IMR-90 (cell line): Measurements from ENCODE around the gene TADA2A.

Source experiments
- CEBPB ChIP-seq: IDR thresholded peaks from 2 replicates; pipeline ENCODE4 v1.6.1; 2012; ENCODE audit warnings: low read depth, low read length, improper control_type of control experiment
- CHD1 ChIP-seq: IDR thresholded peaks from 2 replicates; pipeline ENCODE4 v1.6.1; 2012; ENCODE audit warnings: low read depth, low read length, improper control_type of control experiment
- CTCF ChIP-seq: conservative IDR thresholded peaks from 2 replicates; pipeline ENCODE4 v1.5.1; 2012; ENCODE audit warnings: mild to moderate bottlenecking, low read depth, low read length, improper control_type of control experiment
- ELK1 ChIP-seq: fragments of 150-350 bp; IDR thresholded peaks from 2 replicates; pipeline ENCODE4 v1.6.1; 2016; ENCODE audit warnings: low read depth, mild to moderate bottlenecking, low read length, moderate library complexity, borderline replicate concordance
- FOS ChIP-seq: fragments of 150-350 bp; IDR thresholded peaks from 2 replicates; pipeline ENCODE4 v1.6.1; 2016; ENCODE audit warnings: low read depth, low read length
- MAFK ChIP-seq: IDR thresholded peaks from 2 replicates; pipeline ENCODE4 v1.6.1; 2012; ENCODE audit warnings: low read depth, low read length, improper control_type of control experiment
- MAZ ChIP-seq: IDR thresholded peaks from 2 replicates; pipeline ENCODE4 v1.6.1; 2012; ENCODE audit warnings: low read depth, mild to moderate bottlenecking, low read length, improper control_type of control experiment, moderate library complexity, borderline replicate concordance
- MXI1 ChIP-seq: IDR thresholded peaks from 2 replicates; pipeline ENCODE4 v1.6.1; 2012; ENCODE audit warnings: low read depth, mild to moderate bottlenecking, low read length, moderate library complexity, borderline replicate concordance
- NFE2L2 ChIP-seq: fragments of 150-350 bp; IDR thresholded peaks from 2 replicates; pipeline ENCODE4 v1.6.1; 2016; ENCODE audit warnings: low read depth, mild to moderate bottlenecking, low read length
- POLR2A ChIP-seq: IDR thresholded peaks from 2 replicates; pipeline ENCODE4 v1.6.1; 2012; ENCODE audit warnings: mild to moderate bottlenecking, low read depth, low read length
- RAD21 ChIP-seq: IDR thresholded peaks from 2 replicates; pipeline ENCODE4 v1.6.1; 2012; ENCODE audit warnings: low read length, improper control_type of control experiment
- RCOR1 ChIP-seq: IDR thresholded peaks from 2 replicates; pipeline ENCODE4 v1.6.1; 2012; ENCODE audit warnings: mild to moderate bottlenecking, low read length, improper control_type of control experiment; ENCODE audit not compliant: insufficient replicate concordance
- RFX5 ChIP-seq: IDR thresholded peaks from 2 replicates; pipeline ENCODE4 v1.8.0; 2012; ENCODE audit warnings: low read depth, mild to moderate bottlenecking, low read length, moderate library complexity
- SMC3 ChIP-seq: fragments of 150-350 bp; IDR thresholded peaks from 2 replicates; pipeline ENCODE4 v1.6.1; 2016; ENCODE audit warnings: low read depth, mild to moderate bottlenecking, antibody characterized with exemption, low read length, moderate library complexity

- TF ChIP-seq CTCF, result no peak
- TF ChIP-seq POLR2A, result peak; percentile 11; the same call in 1 of the 2 replicates
- no peak for TF ChIP-seq RAD21
- TF ChIP-seq RCOR1, result no peak
- no peak for TF ChIP-seq MAFK
- TF ChIP-seq MAZ, result no peak
- no peak for TF ChIP-seq SMC3
- TF ChIP-seq FOS, result no peak
- no peak for TF ChIP-seq RFX5
- TF ChIP-seq CEBPB, result no peak
- no peak for TF ChIP-seq CHD1
- no peak for TF ChIP-seq MXI1
- no peak for TF ChIP-seq ELK1
- TF ChIP-seq NFE2L2, result no peak
Measured at GRCh38 chr17:37494971-37495370, 88.3 kb downstream of the TADA2A start.
